Measurements from ENCODE around the gene SRD5A1. TPM values are rescaled to one million over a fixed set of nuclear protein-coding genes. Genes with fewer than 3 reads are reported as not detected.
A peak's percentile ranks its signal among the peaks of the same experiment; 100 is the strongest.

Gene SRD5A1
- total RNA-seq, 1 donor from 2014 or later, result 18.7 TPM

DNA sequence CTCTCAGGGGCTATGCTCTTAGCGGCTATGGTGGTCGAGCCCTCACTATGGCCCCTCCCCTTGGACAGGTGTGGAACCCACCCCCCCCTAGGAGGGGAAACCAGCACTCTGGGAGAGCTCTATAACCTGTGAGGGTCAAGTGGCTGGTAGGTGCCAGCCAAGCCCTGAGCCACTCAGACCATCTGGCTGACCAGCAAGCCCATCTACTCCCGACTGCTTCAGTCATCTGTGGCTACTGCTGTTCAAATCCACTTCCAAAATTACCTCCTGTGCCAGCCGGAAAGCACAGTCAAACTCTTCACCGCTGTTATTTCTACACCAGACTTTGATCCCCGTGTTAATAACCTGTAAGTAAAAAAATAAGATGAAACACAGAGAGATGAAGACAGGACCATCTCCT lies 28.9 kb upstream of the SRD5A1 start:
- no peak for DNase-seq (ENCODE audit: low read depth)

- DNase-seq (ENCODE audit: low read depth), result no peak
Measured at GRCh38 chr5:6604946-6605345, 28.3 kb upstream of the SRD5A1 start.

GRCh38 chr5:6606884-6607558 lies 26.2 kb upstream of the SRD5A1 start:
- no peak for DNase-seq (ENCODE audit: low read depth)

- DNase-seq (ENCODE audit: low read depth), result no peak
Measured at GRCh38 chr5:6607559-6607936, 25.7 kb upstream of the SRD5A1 start.

- DNase-seq (ENCODE audit: low read depth), result no peak
Measured at GRCh38 chr5:6608016-6608415, 25.2 kb upstream of the SRD5A1 start.

DNA sequence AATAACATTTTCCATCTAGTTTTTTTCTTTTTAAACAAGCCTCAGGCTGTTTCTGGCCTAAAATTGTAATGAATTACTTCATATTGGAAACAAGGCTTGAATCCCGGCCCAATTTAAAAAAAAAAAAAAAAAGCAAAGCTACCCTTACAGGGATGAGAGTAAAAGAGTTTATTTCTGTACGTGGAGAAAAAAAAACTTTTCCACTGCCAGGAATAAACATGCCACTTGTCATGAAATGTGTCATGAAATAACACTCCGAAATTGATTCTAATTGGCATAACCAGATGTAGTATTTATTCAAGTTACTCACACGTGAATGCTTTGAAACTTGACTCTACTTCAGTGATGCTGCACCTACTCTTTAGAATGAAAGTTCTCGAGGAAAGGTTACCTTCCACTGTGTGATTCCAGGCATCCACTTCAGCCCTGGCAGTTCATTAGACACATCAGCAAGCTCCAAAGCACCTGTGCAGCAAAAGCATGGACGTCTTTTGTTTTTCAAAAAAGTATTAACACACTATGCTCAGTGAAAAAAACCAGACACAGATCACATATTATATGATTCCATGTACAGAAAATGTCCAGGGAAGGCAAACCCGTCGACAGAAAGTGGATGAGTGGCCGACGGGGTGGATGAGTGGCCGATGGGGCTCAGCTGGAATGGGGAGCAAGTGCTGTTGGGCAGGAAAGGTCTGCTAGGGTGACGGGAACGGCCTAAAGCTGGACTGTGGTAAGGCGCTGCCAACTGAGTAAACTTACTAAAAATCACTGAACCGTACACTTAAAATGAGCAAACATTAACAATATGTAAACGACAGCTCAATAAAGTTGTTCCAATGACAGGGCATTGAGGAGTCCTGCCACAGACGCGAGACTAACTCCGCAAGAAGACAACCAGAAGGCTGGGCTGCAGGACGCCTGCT lies 21.6 kb upstream of the SRD5A1 start:
- DNase-seq (ENCODE audit: low read depth), result no peak

DNA sequence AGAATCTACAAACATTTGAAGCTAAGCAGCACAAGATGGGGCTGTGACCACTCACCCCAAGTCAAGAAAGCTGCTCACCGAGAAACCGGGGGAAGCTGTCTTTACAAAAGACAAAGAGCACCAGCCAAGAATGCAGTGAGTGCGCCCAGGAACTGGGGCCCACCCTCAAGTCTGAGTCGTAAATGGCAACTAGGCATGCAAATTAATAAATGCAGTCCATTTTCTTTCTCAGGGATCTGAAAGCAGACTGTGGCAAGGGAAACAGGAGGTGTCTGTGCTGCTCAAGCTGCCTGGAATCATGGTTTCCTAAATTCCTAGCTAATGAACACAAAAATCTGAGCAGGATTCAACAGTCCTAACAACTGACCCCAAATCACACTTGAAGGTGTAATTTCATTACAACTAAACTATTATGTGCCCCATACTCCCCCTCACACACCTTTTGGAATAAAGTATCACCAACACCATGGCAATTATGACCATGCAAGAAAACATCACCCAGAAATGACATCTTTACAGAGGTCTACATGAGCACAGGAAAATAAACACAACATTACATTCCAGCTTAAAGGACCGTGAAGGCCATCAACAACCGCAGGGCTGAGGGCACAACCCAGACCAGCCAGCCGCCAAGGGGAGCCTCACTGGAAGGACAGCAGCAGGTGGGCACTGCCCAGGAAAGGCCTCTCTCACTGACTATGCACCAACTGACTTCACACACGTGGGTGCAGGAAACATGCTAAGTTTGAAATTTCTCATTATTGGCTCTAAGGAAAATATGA lies 18.0 kb upstream of the SRD5A1 start:
- DNase-seq (ENCODE audit: low read depth), result peak; percentile 95

GRCh38 chr5:6616632-6617031 lies 16.6 kb upstream of the SRD5A1 start:
- no peak for DNase-seq (ENCODE audit: low read depth)

GRCh38 chr5:6623228-6623627 lies 10.0 kb upstream of the SRD5A1 start:
- DNase-seq (ENCODE audit: low read depth), result no peak

DNA sequence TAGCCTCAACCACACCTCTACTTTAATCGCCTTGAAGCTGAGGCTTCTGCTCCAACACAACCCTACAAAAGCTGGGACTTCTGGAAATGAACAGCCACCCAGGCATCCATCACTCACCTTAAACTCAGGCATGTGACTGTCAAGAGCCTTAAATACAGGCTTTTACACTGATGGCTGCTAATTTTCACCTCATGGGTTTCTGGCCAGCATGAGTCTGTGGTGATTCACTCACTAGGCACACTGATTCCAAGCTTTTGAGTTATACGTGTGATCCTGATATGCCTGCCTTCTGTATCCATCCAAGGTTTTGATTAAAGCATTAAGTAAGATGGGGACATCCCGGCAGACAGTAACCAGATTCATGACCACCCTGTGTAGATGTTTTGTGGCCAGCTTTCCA lies 9.3 kb upstream of the SRD5A1 start:
- no peak for DNase-seq (ENCODE audit: low read depth)

DNA sequence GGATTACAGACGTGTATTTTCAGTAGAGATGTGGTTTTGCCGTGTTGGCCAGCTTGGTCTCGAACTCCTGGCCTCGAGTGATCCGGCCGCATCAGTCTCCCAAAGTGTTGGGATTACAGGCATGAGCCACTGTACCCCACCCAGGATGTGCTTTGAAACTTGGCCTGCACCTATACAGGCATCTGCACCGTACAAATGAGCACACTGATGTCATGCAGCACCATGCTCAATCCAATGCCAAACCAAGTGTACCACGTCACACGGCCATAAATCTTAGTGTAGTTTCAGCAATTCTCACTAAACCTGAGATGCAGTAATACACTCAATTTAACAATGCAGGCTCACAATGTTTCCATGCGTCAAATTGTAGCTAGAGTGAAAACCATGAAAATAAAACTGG lies 6.7 kb upstream of the SRD5A1 start:
- no peak for DNase-seq (ENCODE audit: low read depth)

DNA sequence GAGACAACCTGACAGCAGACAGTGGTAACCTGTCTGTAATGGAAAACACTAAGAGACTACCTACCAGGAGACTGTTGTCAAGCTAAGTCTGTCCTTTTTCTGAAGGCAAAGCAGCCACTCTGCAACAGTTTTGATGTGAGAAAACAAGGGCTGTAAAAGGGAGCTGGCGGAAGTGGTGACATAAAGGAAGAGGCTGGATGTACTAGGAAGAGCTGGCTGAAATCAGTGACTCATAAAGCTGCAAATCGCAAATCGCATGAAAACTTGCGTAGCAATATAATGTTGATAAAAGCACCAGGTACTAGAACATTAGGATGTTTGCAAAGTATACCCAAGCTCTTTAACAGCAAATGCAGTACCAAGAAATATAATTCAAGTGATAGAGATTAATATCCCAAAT lies 1.8 kb upstream of the SRD5A1 start:
- DNase-seq (ENCODE audit: low read depth), result no peak

DNA sequence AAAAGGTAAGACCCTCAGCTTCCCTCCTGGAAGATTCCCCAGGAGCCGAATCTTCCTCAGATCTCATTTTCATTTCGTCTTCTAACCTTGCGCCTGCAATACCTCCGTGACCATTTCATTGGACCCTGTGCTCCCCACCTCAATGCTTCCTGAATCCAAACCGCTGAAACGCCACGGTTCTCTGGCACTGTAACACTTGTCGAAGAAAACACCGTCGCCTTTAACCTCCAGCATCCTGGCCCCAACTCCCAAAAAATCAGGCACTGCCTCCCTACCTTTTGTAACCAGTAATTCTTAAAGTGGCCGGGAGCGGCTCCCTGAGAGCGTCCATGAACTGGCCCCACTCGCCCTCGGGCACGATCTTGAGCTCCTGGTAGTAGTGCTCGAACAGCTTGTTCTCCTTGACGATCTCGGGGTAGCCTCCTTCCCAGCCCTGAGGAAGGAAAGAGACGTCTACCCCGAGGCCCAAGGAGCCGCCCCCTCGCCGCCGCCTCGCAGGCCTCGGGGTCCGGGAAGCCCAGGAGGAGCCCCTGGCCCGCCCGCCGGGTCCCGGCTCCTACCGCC lies 834 bp upstream of the SRD5A1 start:
- DNase-seq (ENCODE audit: low read depth), result peak; percentile 38

GRCh38 chr5:6633469-6634245 lies 417 bp downstream of the SRD5A1 start:
- peak; percentile 28 for DNase-seq (ENCODE audit: low read depth)

- DNase-seq (ENCODE audit: low read depth), result peak; percentile 14
Measured at GRCh38 chr5:6634306-6634705, 1.1 kb downstream of the SRD5A1 start.

- no peak for DNase-seq (ENCODE audit: low read depth)
Measured at GRCh38 chr5:6634788-6635430, 1.7 kb downstream of the SRD5A1 start.

DNA sequence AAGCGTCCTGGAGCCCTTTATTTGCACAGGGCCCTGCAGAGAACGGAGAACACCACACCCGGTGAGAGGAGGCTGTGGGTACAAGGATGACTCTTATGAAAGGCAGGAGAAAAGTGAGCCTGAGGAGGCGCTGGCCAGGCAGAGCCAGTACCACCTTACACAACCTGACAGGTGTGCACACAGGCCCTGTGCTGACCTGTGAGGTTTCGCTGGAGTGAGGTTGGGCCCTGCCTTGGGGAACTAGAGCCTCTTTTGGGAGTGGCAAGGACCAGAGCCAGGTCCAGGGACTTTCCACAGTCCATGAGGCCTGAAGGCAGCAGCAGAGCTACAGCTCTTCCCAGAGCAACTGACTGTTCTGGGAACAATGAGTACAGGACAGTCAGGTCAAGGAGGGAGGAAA lies 3.1 kb downstream of the SRD5A1 start:
- DNase-seq (ENCODE audit: low read depth), result no peak

GRCh38 chr5:6637022-6637421 lies 3.8 kb downstream of the SRD5A1 start:
- no peak for DNase-seq (ENCODE audit: low read depth)

- no peak for DNase-seq (ENCODE audit: low read depth)
Measured at GRCh38 chr5:6637590-6637989, 4.3 kb downstream of the SRD5A1 start.

DNA sequence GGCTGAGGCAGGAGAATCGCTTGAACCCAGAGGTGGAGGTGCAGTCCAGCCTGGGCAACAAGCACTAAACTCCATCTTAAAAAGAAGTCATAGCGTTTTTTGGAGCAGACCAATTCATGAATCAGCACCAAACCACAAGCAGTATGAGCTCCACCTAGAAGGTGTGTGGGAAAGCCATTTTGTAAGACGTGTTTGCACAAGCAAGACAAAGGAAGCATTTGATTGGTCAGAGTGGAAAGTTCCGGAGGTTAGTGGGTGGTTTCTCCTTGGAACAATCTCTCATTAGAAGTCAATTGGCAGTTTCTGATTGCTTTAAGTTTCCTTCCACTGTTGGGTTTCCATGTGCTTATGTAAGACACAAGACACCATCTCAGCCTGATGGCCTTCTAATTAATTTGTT lies 5.0 kb downstream of the SRD5A1 start:
- no peak for DNase-seq (ENCODE audit: low read depth)
